Hematopoietic multipotent progenitor cell (in vitro differentiated cells): ENCODE measurements around the gene PTPRF. TPM values are rescaled to one million over a fixed set of nuclear protein-coding genes. Genes with fewer than 3 reads are reported as not detected.
A peak's percentile ranks its signal among the peaks of the same experiment; 100 is the strongest.

Source experiments
- DNase-seq, 3 donors: peaks; one replicate each; pipeline ENCODE4 v3.0.0-alpha.2; 2011 to 2015; ENCODE audit warnings: low read depth in 2 of 3, low spot score in 2 of 3
- total RNA-seq: library from RNA; depleted of rRNA; stranded (reverse); fragments of >200 nt; gene quantifications from one replicate; pipeline ENCODE4 v1.2.3, GENCODE V29; 2012

The PTPRF gene
- total RNA-seq, 1 donor, result 1.9 TPM

DNA sequence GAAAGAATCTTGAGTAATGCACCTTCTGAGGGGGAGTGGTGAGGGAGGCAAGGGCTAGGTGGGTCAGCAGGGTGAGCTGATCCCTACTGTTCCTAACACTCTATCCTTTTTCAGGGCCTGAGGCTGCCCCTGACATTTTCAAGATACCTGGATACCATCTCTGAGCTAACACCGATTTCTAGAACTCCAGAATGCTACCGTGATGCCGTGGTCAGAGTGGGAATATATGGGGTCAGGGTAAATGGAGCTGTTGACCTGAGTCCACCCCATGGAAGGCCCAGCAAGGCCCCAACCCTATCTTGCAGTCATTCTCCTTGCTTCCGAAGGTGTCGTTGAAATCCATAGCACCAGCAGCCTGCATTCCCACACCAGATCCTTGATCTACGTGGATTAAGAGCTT, 18.0 kb upstream of the PTPRF start:
- DNase-seq, result no peak

DNA sequence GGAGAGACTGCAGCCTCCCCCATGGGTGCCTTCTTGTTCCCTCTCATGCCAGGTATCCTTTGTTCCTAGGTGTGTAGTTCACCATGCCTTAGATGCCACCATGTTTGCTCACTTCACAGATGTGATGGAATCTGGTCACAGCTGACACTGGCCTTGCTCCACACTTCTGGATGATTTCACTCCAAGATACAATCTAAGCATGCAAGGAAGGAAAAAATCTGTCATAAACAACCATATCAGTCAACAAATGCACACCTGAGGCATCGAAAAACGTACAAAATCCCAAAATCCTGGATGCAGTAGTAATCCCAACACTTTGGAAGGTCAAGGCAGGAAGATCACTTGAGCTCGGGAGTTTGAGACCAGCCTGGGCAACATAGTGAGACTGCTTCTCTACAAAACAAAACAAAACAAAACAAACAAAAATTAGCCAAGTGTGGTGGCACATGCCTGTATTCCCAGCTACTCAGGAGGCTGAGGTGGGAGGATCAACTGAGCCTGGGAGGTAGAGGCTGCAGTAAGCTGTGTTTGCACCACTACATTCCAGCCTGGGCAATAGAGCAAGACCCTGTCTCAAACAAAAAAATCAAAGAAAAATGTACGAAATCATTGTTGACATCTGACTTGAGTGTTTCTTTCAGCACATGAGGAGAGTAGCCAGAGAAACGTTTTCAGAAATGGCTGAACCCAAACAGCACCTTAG, 17.1 kb upstream of the PTPRF start:
- DNase-seq, result no peak

DNA sequence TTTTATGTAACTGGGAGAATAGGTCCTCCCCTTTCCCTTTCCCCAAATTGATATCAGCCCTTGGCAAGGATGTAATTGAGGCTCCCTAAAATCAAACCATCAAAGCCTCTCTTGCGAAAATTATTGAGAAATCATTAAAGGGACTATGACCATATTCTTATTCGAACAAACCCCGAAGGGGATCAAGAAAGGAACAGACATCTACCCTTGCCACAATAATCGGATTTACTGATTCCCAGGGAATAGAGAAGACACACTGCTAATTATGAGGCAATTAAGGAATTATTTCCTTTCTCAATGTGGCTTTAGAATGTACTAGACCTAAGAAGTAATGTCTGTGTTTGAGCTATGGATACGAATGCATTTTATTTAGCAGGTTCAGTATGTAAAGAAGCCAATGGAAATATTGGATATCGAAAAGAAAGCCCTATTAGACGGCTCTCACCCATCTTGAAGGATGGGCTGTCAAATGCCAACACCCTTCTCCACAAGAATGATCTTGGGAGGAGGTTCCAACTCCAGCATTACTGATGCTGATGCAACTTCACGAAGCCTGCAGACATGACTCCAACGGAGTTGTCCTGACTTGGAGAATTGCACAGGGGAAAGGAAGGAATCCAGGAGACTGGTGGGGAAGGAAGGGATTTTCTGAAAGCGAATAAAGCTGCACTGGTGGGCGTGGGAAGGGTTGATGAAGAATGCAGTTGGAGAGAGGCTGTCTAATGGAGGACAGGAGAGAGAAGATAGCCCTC, 11.6 kb upstream of the PTPRF start:
- no peak for DNase-seq

DNA sequence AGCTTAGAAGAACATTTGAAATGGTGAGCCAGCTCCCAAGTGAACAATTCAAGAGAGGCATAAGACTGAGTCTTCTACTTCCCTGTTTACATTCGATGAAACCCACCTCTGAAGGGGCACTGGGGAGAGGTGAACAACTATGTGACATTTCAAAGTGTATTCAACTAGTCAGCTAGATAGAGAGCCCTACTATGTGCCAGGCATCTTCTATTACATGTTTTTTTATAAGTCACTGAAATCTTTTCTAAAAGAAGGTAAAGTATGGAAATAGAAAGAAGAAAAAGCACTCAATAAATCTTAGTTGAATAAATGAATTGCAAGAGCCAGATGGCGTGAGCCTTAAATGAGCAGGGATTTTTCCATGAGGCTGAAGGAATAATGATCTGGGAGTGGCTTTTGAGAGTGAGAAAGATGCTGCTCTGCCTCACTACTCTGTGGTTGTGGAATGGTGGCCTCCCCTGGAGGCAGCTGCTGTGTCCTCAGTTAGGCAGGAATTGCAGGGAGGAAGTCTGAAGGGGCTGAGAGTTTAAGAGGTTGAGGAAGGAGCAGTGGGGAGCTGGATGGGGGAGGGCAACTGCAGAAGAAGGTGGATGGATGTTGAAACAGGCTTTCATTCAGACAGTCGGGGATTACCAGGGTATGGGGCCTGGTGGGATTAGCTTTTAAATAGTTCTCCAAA, 10.4 kb upstream of the PTPRF start:
- DNase-seq, result no peak

DNA sequence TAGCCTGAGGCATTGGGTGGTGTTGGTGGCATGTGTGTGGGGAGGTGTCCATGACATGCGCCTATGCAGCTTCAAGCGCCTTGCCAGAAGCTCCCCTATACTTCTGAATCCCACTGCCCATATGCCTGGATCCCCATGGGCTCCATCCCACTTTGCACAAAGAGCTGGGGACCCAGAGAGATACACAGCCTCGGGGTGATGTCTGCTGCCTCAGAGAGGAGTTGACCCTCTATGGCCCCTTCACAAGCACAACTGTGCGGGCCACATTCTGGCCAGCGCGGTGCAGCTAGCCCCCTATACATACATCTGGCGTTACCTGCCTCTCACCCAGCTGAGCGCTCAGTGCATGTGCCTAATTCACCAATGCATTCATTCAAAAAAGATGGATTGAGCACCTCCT, 9.6 kb upstream of the PTPRF start:
- no peak for DNase-seq

DNA sequence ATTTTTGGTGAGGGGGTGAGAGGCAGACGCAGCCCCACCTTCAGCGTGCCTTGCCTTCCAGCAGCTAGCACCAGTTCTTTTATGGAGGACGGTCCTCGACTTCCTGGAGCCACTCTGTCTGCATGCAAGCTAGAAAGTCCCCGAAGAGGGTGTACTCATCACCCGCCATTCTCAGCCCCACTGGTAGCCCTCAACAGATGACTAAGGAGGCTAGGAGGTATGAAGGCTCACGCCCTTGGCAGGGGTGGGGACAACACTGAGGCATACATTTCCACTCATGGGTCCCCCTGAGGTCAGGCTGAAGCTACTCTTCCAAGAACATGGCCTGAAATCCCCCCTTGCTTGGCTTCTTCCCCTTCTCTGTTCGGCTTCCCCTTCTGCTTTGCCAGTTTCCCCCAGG, 8.9 kb upstream of the PTPRF start:
- DNase-seq, result no peak

DNA sequence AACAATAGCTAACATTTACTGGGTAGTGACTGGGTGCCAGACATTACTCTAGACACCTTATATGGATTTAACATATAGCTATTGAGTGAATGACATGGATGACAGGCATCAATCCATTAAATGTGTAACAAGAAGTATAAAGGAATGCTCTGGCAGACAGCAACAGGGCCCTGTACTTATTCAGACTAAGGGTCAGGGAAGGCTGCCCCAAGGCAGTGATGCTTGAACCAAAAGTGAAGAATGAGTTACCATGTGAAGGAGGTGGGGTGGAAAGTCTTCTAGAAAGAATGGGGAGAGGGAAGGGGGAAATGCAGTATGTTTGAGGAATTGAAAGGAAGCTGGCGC, 8.3 kb upstream of the PTPRF start:
- DNase-seq, result no peak

DNA sequence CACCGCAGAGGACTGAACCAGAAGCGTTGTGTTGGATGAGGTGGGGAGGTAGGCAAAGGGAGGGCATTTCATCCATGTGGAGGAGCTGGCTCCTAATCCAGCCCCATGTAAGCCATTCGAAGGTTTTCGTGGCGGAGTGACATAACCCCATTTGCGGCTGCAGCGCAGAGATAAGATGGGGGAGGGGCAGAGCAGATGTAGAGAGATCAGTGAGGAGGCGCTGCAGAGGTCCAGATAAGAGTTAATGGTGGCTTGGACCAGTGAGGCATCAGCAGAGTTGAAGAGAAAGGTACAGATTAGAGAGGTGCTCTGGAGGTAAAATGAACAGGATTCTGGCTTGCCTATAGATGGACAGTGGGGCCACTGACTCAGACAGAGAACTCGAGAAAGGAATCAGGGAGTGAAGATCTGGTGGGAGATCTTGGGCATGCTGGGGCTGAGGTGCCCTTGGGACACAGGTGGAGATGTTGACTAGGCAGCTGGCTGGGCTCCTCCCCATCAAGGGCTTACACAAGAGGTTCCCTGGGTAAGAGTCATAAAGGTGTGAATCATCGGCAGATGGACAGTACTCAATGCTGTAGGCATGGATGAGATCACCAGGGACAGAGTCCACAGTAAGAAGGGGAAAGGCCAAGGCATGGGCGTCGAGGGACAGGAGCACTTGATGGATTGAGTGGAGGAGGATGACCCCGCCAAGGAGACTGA, 7.8 kb upstream of the PTPRF start:
- peak in 2 of 3 donors; percentile 51 to 63 for DNase-seq

DNA sequence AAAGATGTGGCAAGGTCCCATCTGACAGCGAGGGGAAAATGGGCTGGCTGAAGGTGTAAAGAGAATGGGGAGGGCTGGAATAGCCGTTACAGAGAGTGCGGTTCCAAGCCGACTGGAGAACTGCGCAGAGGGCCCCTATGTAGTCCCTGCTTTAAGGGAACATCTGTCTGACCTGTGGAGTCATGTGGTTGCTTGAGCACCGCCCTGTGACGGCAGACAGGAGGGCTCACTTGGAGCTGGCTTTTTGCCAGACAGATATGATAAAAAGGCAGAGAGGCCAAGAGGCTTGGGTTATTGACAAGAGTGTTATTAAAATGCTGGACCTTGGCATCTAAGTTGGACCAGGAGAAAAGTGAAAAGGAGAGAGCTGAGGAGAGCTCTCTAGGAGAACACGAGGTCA, 5.9 kb upstream of the PTPRF start:
- DNase-seq, result no peak

DNA sequence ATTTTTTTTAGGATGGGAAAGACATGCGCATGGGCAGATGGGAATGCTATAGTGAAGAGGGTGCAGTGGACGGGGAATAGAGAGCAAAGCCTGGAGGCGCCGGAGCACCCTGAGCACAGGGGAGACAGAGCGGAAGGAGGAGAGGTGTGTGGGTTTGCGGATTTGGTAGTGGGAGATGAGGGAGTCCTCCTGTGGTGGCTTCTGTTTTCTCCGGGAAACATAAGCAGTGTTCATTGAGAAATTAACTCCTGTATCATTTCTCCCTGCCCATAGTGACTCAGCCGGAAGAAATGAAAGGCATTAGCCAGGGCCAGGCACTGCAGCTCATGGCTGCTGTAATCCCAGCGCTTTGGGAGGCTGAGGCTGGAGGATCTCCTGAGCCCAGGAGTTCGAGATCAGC, 4.7 kb upstream of the PTPRF start:
- no peak for DNase-seq

DNA sequence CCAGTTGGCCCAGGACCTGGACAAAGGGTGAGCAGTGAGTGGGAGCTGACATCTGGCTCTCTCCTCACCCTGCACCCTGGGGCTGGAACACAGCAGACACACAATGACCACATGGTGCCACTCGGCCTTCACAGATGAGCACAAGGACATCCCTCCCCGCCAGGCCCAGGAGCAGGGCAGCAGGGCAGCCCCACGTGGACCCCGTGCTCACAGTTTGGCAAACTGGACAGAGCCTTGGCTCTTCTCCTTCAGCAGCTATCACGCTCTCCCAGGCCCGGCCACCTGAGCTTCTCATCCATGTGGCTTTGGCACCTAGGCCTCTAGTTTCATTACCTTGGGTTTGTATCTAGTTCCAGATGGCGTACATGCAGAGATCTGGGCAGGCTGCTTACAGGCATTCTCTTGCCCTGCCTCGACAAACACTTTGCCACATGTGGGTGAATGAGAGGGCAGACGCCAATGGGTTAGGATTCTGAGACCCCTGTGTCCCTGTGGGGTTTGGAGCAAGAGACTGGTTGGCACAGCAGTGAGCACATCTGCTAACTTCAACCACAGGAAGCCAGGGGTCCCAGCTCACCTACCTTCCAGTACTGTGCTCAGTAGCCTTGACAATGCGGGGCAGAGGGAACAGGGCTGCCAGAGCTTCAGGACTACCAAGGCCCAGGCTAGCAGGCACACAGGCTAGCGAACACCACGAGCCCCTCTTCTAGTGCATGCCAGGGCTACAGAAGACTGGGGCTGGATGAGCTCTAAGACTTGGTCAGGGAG, 3.4 kb upstream of the PTPRF start:
- no peak for DNase-seq

DNA sequence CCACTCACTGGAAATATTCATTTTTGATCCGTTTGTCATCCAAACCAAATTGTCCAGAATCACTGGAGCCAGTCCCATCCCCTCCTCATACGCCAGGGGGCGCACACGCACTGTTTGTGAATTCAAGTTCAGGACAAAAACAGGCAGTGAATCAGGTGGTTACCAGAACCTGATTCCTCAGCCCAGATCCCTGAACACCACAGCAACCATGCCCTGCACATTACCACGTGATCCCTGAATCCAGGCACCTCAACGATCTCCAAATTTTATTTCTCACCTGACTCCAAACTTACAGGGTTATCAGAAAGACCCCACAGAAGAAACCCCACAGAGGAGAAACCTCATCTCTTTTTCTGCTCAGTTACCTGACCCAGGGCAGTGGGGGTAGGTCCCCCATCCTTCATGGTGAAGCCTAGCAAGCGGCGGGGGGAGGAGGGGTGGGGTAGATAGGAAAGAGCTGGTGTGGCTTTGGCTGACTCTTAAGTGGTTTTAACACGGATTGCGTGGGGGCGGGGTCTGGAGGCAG, 1.4 kb upstream of the PTPRF start:
- peak; percentile 58 to 93 (median 80) for DNase-seq

DNA sequence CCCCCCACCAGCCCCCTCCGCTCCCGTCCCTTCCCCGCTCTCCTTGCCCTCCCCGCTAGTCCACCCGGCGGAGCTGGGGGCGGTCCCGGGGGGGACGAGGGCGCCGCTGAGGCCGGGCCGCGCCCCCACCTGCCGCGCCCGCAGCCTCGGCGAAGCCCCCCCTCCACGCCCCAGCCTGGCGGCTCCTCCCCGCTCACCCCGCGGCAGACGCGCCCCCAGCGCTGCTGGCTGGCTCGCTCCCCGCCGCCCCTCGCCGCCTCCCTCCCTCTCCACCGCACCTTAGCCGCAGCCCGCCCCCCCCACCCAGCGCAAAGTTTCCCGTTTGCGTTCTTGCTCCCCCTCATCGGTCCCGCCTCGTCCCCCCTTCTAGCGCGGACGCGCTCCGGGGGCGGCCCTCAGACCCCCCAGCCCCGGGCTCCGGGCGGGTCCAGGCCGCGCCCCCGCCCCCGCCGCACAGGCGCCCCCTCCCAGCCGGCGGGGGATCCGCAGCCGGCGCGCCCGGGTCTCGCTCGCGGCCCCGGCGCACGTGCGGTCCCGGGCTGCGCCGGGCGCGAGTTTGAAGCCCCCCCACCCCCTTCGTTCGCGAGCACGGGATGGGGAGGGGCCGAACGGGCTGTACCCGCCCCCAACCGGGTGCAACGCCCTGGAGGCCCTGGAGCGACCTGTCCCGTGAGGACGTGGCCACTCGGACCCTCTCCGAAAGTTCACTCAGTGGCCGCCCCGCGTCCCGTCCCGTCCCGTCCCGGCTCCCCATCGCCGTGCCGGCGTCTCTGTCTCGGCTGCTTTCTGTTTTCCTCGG, 623 bp downstream of the PTPRF start:
- peak in 2 of 3 donors; percentile 31 to 39 for DNase-seq

DNA sequence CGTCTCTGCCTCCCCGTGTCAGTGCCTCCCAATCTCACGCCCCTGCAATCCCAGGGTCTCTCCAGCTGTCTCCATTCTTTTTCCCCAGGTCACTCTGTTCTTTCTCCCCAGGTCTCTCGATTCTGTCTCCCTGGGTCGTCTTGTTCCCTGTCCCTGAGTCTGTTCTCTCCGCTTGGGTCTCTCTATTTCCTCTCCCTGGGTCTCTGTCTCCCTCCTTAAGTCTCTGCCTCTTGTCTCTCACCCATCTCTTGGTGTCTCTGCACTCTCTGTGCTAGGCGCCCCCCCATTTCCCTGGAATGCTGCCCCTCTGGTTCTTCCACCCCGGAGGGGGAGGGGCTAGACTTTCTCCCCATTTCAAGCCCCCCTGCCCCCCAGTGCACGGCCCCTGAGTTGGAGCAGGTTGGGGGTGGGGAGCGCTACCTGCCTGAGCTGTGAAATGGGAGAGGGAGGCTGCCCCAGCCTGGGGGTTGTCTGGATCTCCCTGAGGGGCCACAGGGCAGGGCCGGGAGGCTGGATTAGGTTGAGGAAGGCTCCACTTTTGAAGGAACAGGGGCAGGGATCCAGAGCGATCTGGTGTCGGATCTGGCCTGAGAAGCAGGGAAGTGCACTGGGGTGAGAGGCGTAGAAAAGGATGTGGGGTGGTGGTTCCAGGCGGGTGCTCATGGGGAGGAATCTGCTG, 1.4 kb downstream of the PTPRF start:
- no peak for DNase-seq

DNA sequence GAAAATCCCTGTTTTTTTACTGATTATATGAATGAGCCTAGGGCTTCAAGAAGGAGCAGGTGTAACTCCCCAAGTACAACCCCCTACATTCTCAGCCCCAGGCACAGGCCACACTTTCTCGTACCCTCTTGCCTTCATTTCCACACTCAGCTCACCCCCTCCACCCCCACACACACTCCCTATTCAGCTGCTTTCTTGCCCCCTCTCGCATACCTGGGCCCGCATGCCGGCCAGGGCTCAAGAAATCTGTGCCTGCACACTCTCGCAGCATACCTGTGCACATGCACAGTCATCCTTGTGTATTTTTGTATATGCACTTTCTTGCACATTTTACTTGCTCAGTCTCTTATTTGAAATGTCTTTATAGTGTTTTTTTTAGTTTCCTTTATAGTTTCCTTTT, 2.0 kb downstream of the PTPRF start:
- DNase-seq, result no peak

DNA sequence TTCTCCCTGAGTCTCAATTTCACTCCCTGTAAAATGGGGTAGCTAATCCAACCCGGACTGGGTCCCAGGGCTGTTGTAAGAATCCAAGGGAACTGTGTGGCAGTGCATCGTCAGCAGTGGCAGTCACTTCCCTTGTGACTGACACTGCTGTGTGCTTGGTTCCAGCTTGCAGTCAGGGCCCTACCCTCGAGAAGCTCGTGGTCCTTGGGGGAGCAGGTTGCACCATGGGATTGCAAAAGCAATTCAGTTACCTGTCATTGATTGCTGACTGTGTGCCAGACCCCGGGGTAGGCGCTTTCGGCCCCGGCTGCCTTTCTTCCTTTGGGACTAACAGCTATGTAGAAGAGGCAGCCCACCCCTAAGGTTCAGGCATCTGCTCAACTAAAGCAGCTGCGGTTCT, 2.9 kb downstream of the PTPRF start:
- DNase-seq, result no peak

DNA sequence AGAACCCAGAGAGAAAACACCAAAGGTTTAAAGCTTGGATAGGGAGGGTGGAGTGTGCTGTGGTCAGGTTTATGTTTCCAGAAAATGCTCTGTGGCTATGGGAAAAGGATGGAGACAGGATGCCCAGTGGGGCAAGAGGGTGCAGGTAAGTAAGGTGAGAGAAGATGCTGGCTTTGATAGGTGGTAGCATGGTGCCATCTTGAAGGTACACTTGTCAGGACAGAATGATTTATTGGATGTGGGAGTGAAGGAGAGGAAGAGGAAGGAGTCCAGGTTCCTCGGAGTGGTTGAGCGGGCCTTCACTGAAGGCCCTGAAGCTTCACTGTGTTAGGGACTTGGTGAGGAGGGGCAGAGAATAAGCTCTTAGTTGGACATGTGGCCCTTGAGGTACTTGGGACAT, 3.6 kb downstream of the PTPRF start:
- DNase-seq, result no peak

DNA sequence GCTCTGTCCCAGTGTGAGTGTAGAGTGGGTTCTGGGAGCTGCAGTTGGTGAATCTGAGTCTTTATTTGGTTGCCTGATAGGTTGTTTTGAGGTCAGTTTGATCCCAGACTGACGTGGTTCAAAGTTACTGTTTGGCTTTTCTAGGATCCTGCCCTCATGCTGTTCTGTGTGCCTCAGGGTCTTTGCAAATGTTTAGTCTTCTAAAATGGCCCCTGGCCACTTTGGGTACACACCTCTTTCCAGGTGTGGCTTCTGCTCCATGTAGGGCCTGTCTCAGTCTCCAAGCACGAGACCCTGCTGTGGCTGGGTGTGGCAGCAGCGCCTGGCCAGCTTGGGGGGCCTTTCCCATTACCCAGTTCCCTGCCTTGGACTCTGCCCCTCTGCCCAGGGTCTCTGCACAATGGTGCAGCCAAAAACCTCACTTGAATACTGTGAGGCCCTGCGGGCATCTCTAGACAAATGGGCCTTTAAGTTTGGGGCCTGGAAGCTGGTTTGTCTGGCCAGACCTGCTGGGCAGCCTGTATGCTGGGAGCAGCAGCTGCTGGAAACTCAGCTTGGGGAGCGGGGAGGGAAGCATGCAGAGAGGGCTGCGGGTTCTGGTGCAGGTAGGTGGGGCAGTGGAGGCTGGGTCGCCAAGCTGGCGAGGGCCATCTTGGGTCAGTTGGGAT, 5.6 kb downstream of the PTPRF start:
- no peak for DNase-seq
